OCI-M2 (cell line): ENCODE data around the gene WDFY3.

Source experiments
- DNase-seq: peaks from one replicate; lab custom pipeline; 2025; ENCODE audit not compliant: unreplicated experiment; lab: John Stamatoyannopoulos, UW

Gene WDFY3

GRCh38 chr4:84799318-84799717 is 167.2 kb downstream of the WDFY3 start:
- no peak for DNase-seq

- no peak for DNase-seq
Observed at GRCh38 chr4:84796394-84796793, 170.1 kb downstream of the WDFY3 start.

- DNase-seq: no peak
Observed at GRCh38 chr4:84792366-84793301, 173.9 kb downstream of the WDFY3 start.

GRCh38 chr4:84790769-84791565 is 175.5 kb downstream of the WDFY3 start:
- no peak for DNase-seq

- DNase-seq: no peak
Observed at GRCh38 chr4:84786478-84786877, 180.0 kb downstream of the WDFY3 start.

GRCh38 chr4:84782517-84782916 is 184.0 kb downstream of the WDFY3 start:
- no peak for DNase-seq

GRCh38 chr4:84780719-84781118 is 185.8 kb downstream of the WDFY3 start:
- no peak for DNase-seq

- DNase-seq: no peak
Observed at GRCh38 chr4:84778041-84778440, 188.4 kb downstream of the WDFY3 start.

GRCh38 chr4:84767168-84767567 is 199.3 kb downstream of the WDFY3 start:
- no peak for DNase-seq

- no peak for DNase-seq
Observed at GRCh38 chr4:84753321-84753972, 213.0 kb downstream of the WDFY3 start.

- DNase-seq: no peak
Observed at GRCh38 chr4:84751707-84752106, 214.8 kb downstream of the WDFY3 start.

- no peak for DNase-seq
Observed at GRCh38 chr4:84750960-84751283, 215.6 kb downstream of the WDFY3 start.

GRCh38 chr4:84750260-84750959 is 216.1 kb downstream of the WDFY3 start:
- no peak for DNase-seq

GRCh38 chr4:84740057-84740456 is 226.4 kb downstream of the WDFY3 start:
- no peak for DNase-seq

- DNase-seq: no peak
Observed at GRCh38 chr4:84738622-84739021, 227.9 kb downstream of the WDFY3 start.

- DNase-seq: no peak
Observed at GRCh38 chr4:84737656-84738055, 228.8 kb downstream of the WDFY3 start.

- DNase-seq: no peak
Observed at GRCh38 chr4:84734037-84734436, 232.5 kb downstream of the WDFY3 start.

GRCh38 chr4:84733343-84734033 is 233.0 kb downstream of the WDFY3 start:
- no peak for DNase-seq

GRCh38 chr4:84730375-84730774 is 236.1 kb downstream of the WDFY3 start:
- no peak for DNase-seq

GRCh38 chr4:84727491-84727890 is 239.0 kb downstream of the WDFY3 start:
- no peak for DNase-seq
